Naive thymus-derived CD4-positive, alpha-beta T cell (primary cell): ENCODE data around the gene PPFIBP1. TPM values are rescaled to one million over a fixed set of nuclear protein-coding genes. Genes with fewer than 3 reads are reported as not detected.
"Not testable (repeated sequence)": the region's sequence is repeated elsewhere in the genome, so short reads cannot be mapped to it uniquely, and the experiment has no call there.

Experiments
- ATAC-seq: fragments of 150-1000 bp; cut with Tn5 transposase; 2 replicates; pipeline ENCODE4 v1.10.0; 2021; ENCODE audit warnings: mild to moderate bottlenecking, moderate library complexity
- CTCF ChIA-PET: fragments of 350-600 bp; sonication (Branson Sonifier 250); formaldehyde crosslinking; loops from one replicate; lab custom pipeline; 2021; ENCODE audit warnings: antibody characterized with exemption; lab: Charles Lee
- POLR2A ChIA-PET: fragments of 350-600 bp; sonication (Branson Sonifier 250); formaldehyde crosslinking; loops from one replicate; lab custom pipeline; 2021; ENCODE audit warnings: antibody characterized with exemption, inconsistent platforms; lab: Charles Lee
- DNase-seq, 9 donors: peaks; one replicate each; pipeline versions ENCODE4 v3.0.0 to v3.0.0-alpha.2; 2020 to 2022; ENCODE audit warnings: mixed read lengths in 1 of 9
- H3K27ac ChIP-seq: one replicate; pipeline ENCODE4 v1.7.0; 2013; ENCODE audit warnings: mild to moderate bottlenecking, low read depth, low read length, moderate library complexity
- H3K27me3 ChIP-seq, 2 donors: one replicate each; pipeline ENCODE4 v1.7.0; 2013; ENCODE audit warnings: low read length in 2 of 2, mild to moderate bottlenecking in 2 of 2, moderate library complexity in 2 of 2; ENCODE audit not compliant: control insufficient read depth in 2 of 2, insufficient read depth in 2 of 2
- H3K36me3 ChIP-seq, 3 experiments: 1 replicate in 2 of 3; 2 replicates in 1 of 3; pipeline ENCODE4 v1.7.0; 2013; ENCODE audit warnings: low read length in 3 of 3, mild to moderate bottlenecking in 3 of 3, moderate library complexity in 1 of 3; ENCODE audit not compliant: insufficient read depth in 3 of 3, control insufficient read depth in 2 of 3
- H3K4me1 ChIP-seq, 2 donors: one replicate each; pipeline ENCODE4 v1.7.0; 2013; ENCODE audit warnings: low read length in 2 of 2, mild to moderate bottlenecking in 2 of 2, moderate library complexity in 1 of 2; ENCODE audit not compliant: control insufficient read depth in 2 of 2, insufficient read depth in 2 of 2
- H3K4me3 ChIP-seq: 2 replicates; pipeline ENCODE4 v1.7.0; 2013; ENCODE audit warnings: mild to moderate bottlenecking, low read length
- H3K9me3 ChIP-seq, 3 experiments: 1 replicate in 2 of 3; 2 replicates in 1 of 3; pipeline ENCODE4 v1.7.0; 2013; ENCODE audit warnings: low read length in 3 of 3; ENCODE audit not compliant: control insufficient read depth in 2 of 3
- H3K27ac Mint-ChIP-seq, 9 donors: one replicate each; pipeline ENCODE4 v1.8.0; 2020 to 2022; ENCODE audit warnings: mixed read lengths in 9 of 9, mild to moderate bottlenecking in 8 of 9, moderate library complexity in 5 of 9, inconsistent platforms in 2 of 9
- H3K27me3 Mint-ChIP-seq, 5 donors: one replicate each; pipeline ENCODE4 v1.8.0; 2021 to 2022; ENCODE audit warnings: mixed read lengths in 5 of 5, mild to moderate bottlenecking in 1 of 5
- H3K36me3 Mint-ChIP-seq, 5 donors: one replicate each; pipeline ENCODE4 v1.8.0; 2020 to 2022; ENCODE audit warnings: mixed read lengths in 5 of 5, mild to moderate bottlenecking in 3 of 5, inconsistent platforms in 1 of 5
- H3K4me1 Mint-ChIP-seq, 7 donors: one replicate each; pipeline ENCODE4 v1.8.0; 2020 to 2022; ENCODE audit warnings: mixed read lengths in 7 of 7, mild to moderate bottlenecking in 3 of 7, inconsistent platforms in 1 of 7
- H3K4me3 Mint-ChIP-seq, 10 donors: one replicate each; pipeline ENCODE4 v1.8.0; 2020 to 2022; ENCODE audit warnings: mild to moderate bottlenecking in 10 of 10, mixed read lengths in 10 of 10, moderate library complexity in 6 of 10, inconsistent platforms in 2 of 10
- H3K9me3 Mint-ChIP-seq, 11 donors: one replicate each; pipeline ENCODE4 v1.8.0; 2020 to 2022; ENCODE audit warnings: mixed read lengths in 11 of 11, mild to moderate bottlenecking in 4 of 11, inconsistent platforms in 1 of 11, moderate library complexity in 1 of 11
- intact Hi-C, 2 donors: fragments of 100-400 bp; cut with micrococcal nuclease; formaldehyde crosslinking; loops; one replicate each; pipeline ENCODE4 v1.15.1; 2023
- polyA plus RNA-seq, 2 donors: library from polyadenylated mRNA; unstranded; fragments of 300-500 nt; fragmentation: Illumina TruSeq; gene quantifications; one replicate each; pipeline ENCODE4 v1.2.3, GENCODE V29; 2021
- total RNA-seq, 6 experiments: library from RNA in 5 of 6; stranded (reverse) in 5 of 6; gene quantifications; 1 replicate in 5 of 6; 2 replicates in 1 of 6; pipeline ENCODE4 v1.2.3 and lab custom pipeline; 2021 to 2026

The PPFIBP1 gene
- total and polyA plus RNA-seq, 7 experiments from 2014 or later, result 2.7 to 29.2 (median 5.3) TPM

DNA sequence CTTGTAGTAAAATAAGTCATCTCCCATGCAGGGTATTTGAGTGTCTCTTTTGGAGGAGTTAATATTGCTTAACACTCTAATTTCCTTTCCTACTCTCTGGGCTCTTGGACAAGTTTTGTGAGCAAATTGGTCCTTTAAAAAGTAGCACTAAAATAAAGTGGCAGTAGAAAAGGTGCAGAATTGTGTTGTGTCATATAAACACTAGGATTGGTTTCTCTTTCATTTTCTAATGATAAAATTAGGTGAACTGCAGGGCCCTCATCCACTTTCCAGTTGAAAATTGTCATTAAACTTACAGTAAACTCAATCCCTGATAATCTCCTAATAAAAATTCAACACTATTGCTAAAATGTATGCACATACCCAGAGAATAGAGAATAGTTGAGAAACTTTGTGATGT, 129.7 kb downstream of the PPFIBP1 start:
- H3K4me3 Mint-ChIP-seq, result peak overlapping the region in 1 of 10 donors; percentile 82
- H3K4me1 ChIP-seq, result no peaks in the 10 kb centered on the region
- no peak for ATAC-seq
- no peaks in the 10 kb centered on the region for H3K36me3 ChIP-seq
- peak overlapping the region in 1 of 9 donors; percentile 80 for H3K27ac Mint-ChIP-seq
- H3K9me3 Mint-ChIP-seq, result no peaks in the 10 kb centered on the region
- H3K36me3 Mint-ChIP-seq, result peaks cover 0 to 11% (median 3%) of the 10 kb centered on the region in 5 donors
- no peak overlapping the region for H3K4me3 ChIP-seq
- H3K27me3 ChIP-seq, result no peaks in the 10 kb centered on the region
- intact Hi-C loops, result loop anchor here in 1 of 2 donors (5.0 kb wide), 1 partner anchor 49 kb away; no protein-coding TSS in a partner anchor
- no peaks in the 10 kb centered on the region for H3K27me3 Mint-ChIP-seq
- ChIA-PET CTCF (interaction anchor here (2.6 kb wide), 1 partner anchor 219 kb away, joined by 14 read pairs; no protein-coding TSS in a partner anchor), POLR2A (no interaction called here)
- no peaks in the 10 kb centered on the region for H3K9me3 ChIP-seq
- no peak for DNase-seq
- H3K4me1 Mint-ChIP-seq, result peaks cover 0 to 24% (median 0%) of the 10 kb centered on the region in 7 donors
- H3K27ac ChIP-seq, result no peak overlapping the region

DNA sequence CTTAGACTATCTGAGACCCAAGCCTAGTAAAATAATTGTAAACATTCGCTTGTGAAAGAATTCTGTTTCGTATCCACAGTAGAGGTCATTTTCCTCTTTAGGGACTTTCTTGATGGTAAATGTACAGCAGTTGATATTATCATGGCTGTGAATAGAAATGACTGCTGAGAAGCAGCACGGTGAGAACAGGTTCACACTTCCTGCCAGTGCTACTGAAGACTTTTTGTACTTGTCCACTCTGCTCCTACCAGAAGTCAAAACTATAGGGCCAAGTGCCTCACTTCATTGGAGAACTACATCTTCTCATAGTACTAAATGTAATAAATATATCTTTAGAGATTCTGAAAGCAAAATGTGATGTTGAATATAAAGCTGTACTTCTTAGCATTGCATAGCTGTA, 131.5 kb downstream of the PPFIBP1 start:
- Mint-ChIP-seq H3K36me3 (peaks cover 0 to 11% (median 3%) of the 10 kb centered on the region in 5 donors), H3K4me1 (peaks cover 0 to 24% (median 0%) of the 10 kb centered on the region in 7 donors)
- POLR2A ChIA-PET, H3K36me3 ChIP-seq, H3K4me1 ChIP-seq, CTCF ChIA-PET, H3K9me3 ChIP-seq, H3K27me3 Mint-ChIP-seq, H3K27me3 ChIP-seq, H3K27ac Mint-ChIP-seq, H3K9me3 Mint-ChIP-seq, H3K4me3 Mint-ChIP-seq, DNase-seq, intact Hi-C loops, H3K27ac ChIP-seq, ATAC-seq, H3K4me3 ChIP-seq: not testable (repeated sequence)

DNA sequence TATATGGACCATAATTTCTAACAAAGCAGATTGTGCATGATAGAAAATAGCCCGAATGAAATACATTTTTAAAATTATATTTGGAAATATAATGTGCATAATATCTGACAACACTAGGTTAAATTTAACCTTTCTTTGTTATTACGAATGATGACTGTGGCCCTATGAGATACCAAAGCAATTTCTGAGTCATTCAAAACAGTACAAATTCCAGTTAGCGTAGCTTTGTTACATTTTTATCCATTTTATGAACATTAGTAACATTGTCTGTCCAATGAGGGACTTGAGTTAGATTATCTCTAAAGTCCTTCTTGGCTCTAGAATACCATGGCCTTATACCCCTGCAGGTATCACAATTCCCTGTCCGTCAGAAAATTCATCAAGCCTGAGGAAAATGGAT, 133.3 kb downstream of the PPFIBP1 start:
- no peaks in the 10 kb centered on the region for H3K4me1 ChIP-seq
- H3K36me3 ChIP-seq, result no peaks in the 10 kb centered on the region
- DNase-seq (no peak), ATAC-seq (no peak)
- H3K27me3 ChIP-seq, result no peaks in the 10 kb centered on the region
- intact Hi-C loops, result no loop called here
- Mint-ChIP-seq H3K36me3 (peaks cover 0 to 22% (median 5%) of the 10 kb centered on the region in 5 donors), H3K27me3 (no peaks in the 10 kb centered on the region), H3K27ac (no peak overlapping the region), H3K9me3 (no peaks in the 10 kb centered on the region), H3K4me1 (peaks cover 0 to 26% (median 0%) of the 10 kb centered on the region in 7 donors), H3K4me3 (no peak overlapping the region)
- H3K27ac ChIP-seq, result no peak overlapping the region
- POLR2A ChIA-PET, result no interaction called here
- no peaks in the 10 kb centered on the region for H3K9me3 ChIP-seq
- CTCF ChIA-PET, result interaction anchor here (0.7 kb wide), 1 partner anchor 1063 kb away, joined by 6 read pairs; no protein-coding TSS in a partner anchor
- no peak overlapping the region for H3K4me3 ChIP-seq

DNA sequence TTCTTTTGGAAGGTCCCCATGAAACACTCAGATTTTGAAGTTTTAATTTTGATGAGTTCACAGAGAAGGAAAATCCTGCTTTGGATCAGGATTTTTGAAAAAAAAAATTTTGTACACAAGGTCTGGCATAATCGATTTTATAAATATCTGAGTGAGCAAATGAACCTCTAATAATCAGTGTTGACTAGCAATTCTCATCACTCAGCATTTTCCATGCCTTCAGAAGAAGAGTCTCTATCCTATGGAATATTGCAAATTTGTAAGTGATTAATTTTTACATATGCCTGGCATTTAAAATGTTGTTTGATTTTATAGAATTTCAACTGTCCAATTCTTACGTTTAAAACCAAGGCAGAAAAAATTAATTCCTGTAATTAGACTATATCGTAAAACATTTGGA, 141.7 kb downstream of the PPFIBP1 start:
- H3K4me3 Mint-ChIP-seq, result no peak overlapping the region
- H3K36me3 Mint-ChIP-seq, result peaks cover 5 to 55% (median 27%) of the 10 kb centered on the region in 5 donors
- Histone ChIP-seq H3K4me1 (no peaks in the 10 kb centered on the region), H3K36me3 (no peaks in the 10 kb centered on the region), H3K27me3 (no peaks in the 10 kb centered on the region), H3K9me3 (no peaks in the 10 kb centered on the region), H3K27ac (no peak overlapping the region), H3K4me3 (no peak overlapping the region)
- no peak overlapping the region for H3K27ac Mint-ChIP-seq
- intact Hi-C loops, result no loop called here
- peaks cover 0 to 2% (median 0%) of the 10 kb centered on the region in 11 donors for H3K9me3 Mint-ChIP-seq
- H3K27me3 Mint-ChIP-seq, result no peaks in the 10 kb centered on the region
- DNase-seq, result no peak
- peaks cover 0 to 8% (median 0%) of the 10 kb centered on the region in 7 donors for H3K4me1 Mint-ChIP-seq
- ChIA-PET CTCF (no interaction called here), POLR2A (no interaction called here)
- no peak for ATAC-seq

DNA sequence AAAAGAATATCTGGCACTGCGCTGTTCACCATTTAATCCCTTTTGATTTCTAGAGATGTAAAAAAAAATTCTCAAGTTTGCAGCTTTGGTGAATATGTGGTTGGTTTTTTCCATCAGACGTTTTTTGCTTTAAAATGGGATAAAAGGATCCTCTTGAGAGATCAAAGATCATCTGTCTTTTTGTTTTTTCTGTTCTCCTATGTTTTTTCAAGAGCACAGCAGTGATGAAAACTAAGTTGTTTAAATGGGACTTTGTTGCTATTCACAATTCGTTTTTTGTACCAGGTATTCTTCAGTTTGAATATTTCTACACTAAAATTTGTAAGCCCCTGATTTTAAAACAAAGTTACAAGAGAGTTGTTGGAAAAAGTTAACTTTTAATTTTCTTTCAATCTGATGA, 142.5 kb downstream of the PPFIBP1 start:
- Histone ChIP-seq H3K4me1 (no peaks in the 10 kb centered on the region), H3K27ac (no peak overlapping the region), H3K4me3 (no peak overlapping the region), H3K9me3 (no peaks in the 10 kb centered on the region), H3K36me3 (no peaks in the 10 kb centered on the region), H3K27me3 (no peaks in the 10 kb centered on the region)
- H3K27me3 Mint-ChIP-seq, result no peaks in the 10 kb centered on the region
- ATAC-seq (no peak), DNase-seq (no peak)
- CTCF ChIA-PET, result no interaction called here
- no peak overlapping the region for H3K27ac Mint-ChIP-seq
- intact Hi-C loops, result no loop called here
- peaks cover 5 to 49% (median 24%) of the 10 kb centered on the region in 5 donors for H3K36me3 Mint-ChIP-seq
- peaks cover 0 to 8% (median 0%) of the 10 kb centered on the region in 7 donors for H3K4me1 Mint-ChIP-seq
- H3K4me3 Mint-ChIP-seq, result no peak overlapping the region
- POLR2A ChIA-PET, result no interaction called here
- H3K9me3 Mint-ChIP-seq, result peaks cover 0 to 2% (median 0%) of the 10 kb centered on the region in 11 donors

DNA sequence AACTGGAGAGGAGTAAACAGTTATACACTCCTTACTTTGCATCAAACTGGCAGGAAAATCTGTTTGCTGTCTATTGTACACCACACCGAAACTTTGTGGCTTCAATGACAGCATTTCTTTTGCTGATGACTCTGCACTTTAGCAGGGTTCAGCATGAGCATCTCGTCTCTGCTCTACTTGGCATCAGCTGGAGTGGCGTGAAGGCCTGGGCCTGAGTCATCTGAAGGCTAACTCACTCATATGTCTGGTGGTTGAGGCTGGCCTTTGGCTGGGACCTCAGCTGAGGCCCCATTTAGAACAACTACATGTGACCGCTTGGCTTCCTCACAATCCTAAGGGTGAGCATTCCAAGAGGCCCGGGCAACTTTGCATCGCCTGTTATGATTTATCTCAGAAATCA, 143.5 kb downstream of the PPFIBP1 start:
- DNase-seq (no peak), ATAC-seq (no peak)
- Mint-ChIP-seq H3K4me1 (peaks cover 0 to 8% (median 0%) of the 10 kb centered on the region in 7 donors), H3K27ac (no peak overlapping the region), H3K36me3 (peaks cover 5 to 43% (median 17%) of the 10 kb centered on the region in 5 donors), H3K4me3 (no peak overlapping the region), H3K9me3 (peaks cover 0 to 2% (median 0%) of the 10 kb centered on the region in 11 donors), H3K27me3 (no peaks in the 10 kb centered on the region)
- ChIA-PET CTCF (no interaction called here), POLR2A (no interaction called here)
- Histone ChIP-seq H3K27ac (no peak overlapping the region), H3K36me3 (no peaks in the 10 kb centered on the region), H3K27me3 (no peaks in the 10 kb centered on the region), H3K9me3 (no peaks in the 10 kb centered on the region), H3K4me3 (no peak overlapping the region), H3K4me1 (no peaks in the 10 kb centered on the region)
- intact Hi-C loops, result no loop called here

DNA sequence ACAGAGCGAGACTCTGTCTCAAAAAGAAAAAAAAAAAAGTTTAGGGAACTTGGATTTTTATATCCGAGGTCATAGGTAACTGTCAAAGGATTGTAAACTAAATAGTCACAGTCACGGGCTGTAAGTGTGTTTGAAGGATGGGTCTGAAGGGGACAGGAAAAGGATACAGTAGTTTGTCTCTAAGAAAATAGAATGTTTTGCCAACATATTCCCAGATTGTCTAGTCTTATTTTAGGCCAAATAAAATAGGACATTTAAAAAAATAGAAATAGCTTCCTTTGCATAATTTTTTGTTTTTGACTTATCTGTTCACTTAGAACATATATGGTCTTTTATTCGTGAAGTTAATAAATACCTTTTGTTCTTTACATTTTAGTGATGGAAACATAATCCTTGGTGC, 148.0 kb downstream of the PPFIBP1 start:
- no peaks in the 10 kb centered on the region for H3K9me3 ChIP-seq
- ChIA-PET CTCF (no interaction called here), POLR2A (no interaction called here)
- H3K4me3 ChIP-seq, result no peak overlapping the region
- Mint-ChIP-seq H3K27me3 (no peaks in the 10 kb centered on the region), H3K27ac (no peak overlapping the region), H3K4me3 (no peak overlapping the region), H3K36me3 (peaks cover 0 to 36% (median 12%) of the 10 kb centered on the region in 5 donors), H3K9me3 (no peaks in the 10 kb centered on the region), H3K4me1 (no peaks in the 10 kb centered on the region)
- H3K36me3 ChIP-seq, result peaks cover 0 to 6% (median 0%) of the 10 kb centered on the region in 3 experiments
- ATAC-seq (no peak), DNase-seq (no peak)
- H3K4me1 ChIP-seq, result no peaks in the 10 kb centered on the region
- no peaks in the 10 kb centered on the region for H3K27me3 ChIP-seq
- intact Hi-C loops, result no loop called here
- no peak overlapping the region for H3K27ac ChIP-seq
